ENCODE measurements around the gene DMXL1.

DMXL1 gene

DNA sequence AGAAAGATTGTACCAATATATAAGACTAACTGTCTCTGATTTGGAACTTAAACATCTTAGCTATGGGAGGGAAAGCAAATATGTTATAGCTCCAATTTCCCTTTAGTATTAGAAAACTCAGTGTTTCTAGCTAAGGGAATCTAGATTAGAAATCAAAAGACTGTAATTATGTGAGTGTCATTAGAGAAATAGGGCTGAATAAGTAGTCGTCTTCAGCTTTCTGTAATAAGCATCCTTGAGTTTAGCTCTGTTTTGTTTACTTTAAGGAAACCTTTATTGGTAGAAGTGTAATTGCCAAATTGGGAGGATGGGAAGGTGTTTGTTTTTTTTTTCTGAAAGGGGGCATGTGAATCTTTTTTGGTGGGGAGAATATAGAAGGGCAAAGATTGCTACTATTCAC is 5.2 kb downstream of the DMXL1 start:
- TF ChIP-seq, protein P1, sequence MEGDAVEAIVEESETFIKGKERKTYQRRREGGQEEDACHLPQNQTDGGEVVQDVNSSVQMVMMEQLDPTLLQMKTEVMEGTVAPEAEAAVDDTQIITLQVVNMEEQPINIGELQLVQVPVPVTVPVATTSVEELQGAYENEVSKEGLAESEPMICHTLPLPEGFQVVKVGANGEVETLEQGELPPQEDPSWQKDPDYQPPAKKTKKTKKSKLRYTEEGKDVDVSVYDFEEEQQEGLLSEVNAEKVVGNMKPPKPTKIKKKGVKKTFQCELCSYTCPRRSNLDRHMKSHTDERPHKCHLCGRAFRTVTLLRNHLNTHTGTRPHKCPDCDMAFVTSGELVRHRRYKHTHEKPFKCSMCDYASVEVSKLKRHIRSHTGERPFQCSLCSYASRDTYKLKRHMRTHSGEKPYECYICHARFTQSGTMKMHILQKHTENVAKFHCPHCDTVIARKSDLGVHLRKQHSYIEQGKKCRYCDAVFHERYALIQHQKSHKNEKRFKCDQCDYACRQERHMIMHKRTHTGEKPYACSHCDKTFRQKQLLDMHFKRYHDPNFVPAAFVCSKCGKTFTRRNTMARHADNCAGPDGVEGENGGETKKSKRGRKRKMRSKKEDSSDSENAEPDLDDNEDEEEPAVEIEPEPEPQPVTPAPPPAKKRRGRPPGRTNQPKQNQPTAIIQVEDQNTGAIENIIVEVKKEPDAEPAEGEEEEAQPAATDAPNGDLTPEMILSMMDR (conservative IDR thresholded peaks at IDR 0.05; ENCODE audit: low read depth, low read length) = no peak
- no peak overlapping the region for H3K4me3 ChIP-seq (ENCODE audit: low read depth, low read length)
- no peak for DNase-seq (ENCODE audit: low read depth)

DNA sequence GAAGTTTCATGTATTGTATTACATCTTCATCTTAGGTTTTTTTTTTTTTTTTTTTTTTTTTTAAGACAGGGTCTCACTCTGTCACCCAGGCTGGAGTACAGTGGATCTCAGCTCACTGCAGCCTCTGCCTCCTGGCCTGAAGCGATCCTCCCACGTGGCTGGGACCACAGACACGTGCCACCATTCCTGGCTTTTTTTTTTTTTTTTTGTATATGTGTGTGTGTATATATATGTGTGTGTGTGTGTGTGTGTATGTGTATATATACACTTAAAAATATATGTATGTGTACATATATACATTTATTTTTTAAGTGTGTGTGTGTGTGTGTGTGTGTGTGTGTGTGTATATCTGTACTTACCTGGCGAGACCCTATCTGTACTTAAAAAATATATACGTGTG is 6.6 kb downstream of the DMXL1 start:
- TF ChIP-seq, protein P1 (conservative IDR thresholded peaks at IDR 0.05; ENCODE audit: low read depth, low read length) = no peak
- no peak for DNase-seq (ENCODE audit: low read depth)
- H3K4me3 ChIP-seq (ENCODE audit: low read depth, low read length) = no peak overlapping the region

DNA sequence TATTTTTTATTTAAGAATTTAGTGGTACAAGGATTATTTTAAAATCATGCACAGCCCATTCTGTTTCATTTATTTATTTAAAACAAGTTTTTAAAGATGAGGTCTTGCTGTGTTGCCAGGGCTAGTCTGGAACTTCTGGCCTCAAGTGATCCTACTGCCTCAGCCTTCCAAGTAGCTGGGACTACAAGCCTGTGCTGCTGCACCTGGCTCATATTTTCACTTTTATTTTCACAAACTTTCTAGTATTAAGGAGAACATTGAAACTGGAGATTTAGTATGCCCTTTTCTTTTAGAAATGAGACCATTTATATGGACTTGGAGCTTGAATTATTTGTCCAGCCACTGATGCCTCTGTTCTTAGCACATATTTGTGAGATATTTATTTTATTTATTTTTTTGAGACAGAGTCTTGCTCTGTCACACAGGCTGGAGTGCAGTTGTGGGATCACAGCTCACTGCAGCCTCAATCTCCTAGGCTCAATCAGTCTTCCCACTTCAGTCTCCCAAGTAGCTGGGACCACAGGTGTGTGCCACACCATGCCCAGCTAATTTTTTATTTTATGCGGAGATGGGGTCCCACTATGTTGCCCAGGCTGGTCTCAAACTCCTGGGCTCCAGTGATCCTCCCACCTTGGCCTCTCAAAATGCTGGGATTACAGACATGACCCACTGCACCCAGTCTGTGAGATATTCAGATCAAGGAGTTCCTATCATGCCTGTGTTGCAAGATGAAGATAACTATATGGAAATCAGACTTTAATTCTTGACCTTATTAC is 7.4 kb downstream of the DMXL1 start:
- no peak overlapping the region for H3K4me3 ChIP-seq (ENCODE audit: low read depth, low read length)
- TF ChIP-seq, protein P1 (conservative IDR thresholded peaks at IDR 0.05; ENCODE audit: low read depth, low read length) = no peak
- DNase-seq (ENCODE audit: low read depth) = no peak

DNA sequence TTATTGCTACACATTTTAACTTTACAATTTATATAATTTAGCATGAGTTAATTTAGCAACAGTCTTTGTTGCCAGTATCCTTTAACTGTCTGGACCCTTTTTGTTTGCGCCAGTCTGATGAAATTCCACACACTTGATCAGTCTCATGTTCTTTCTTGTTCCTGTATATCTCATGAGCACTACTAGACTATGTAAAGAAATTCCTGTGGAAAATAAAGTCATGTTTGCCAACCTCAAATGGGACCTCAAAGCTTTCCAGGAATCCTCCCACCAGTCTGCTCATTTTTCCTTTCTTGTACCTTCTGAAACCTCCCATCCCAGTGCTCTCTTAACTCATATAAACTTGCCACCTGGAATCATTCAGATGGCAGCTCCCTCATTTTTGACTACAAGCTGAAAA is 8.0 kb downstream of the DMXL1 start:
- no peak overlapping the region for H3K4me3 ChIP-seq (ENCODE audit: low read depth, low read length)
- DNase-seq (ENCODE audit: low read depth) = peak; percentile 48
- TF ChIP-seq, protein P1 (conservative IDR thresholded peaks at IDR 0.05; ENCODE audit: low read depth, low read length) = no peak

DNA sequence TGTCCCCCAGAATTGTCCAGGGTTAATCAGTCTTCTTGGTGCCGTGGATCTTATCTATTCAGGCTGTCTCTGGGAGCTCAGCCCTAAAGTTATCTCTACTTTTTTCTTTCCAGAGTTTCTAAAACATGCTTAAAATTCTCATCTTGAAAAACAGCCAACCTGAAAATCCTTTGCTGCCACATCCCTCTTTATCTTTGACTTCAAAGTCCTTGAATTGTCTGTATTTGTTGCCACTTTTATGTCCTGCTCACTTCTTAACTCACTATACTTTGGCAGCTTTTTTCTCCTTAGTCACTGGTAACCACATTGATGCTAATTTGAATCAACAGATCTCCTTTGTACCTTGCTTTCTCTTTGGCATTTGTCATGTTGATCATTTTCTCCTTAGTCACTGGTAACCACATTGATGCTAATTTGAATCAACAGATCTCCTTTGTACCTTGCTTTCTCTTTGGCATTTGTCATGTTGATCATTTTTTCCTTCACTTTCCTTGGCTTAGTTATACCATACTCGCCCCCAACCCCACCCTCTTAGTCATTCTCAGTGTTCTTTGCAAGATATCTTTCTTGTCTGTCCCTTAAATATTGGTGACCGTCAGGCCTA is 8.5 kb downstream of the DMXL1 start:
- TF ChIP-seq, protein P1 (conservative IDR thresholded peaks at IDR 0.05; ENCODE audit: low read depth, low read length) = no peak
- no peak for DNase-seq (ENCODE audit: low read depth)
- no peak overlapping the region for H3K4me3 ChIP-seq (ENCODE audit: low read depth, low read length)

DNA sequence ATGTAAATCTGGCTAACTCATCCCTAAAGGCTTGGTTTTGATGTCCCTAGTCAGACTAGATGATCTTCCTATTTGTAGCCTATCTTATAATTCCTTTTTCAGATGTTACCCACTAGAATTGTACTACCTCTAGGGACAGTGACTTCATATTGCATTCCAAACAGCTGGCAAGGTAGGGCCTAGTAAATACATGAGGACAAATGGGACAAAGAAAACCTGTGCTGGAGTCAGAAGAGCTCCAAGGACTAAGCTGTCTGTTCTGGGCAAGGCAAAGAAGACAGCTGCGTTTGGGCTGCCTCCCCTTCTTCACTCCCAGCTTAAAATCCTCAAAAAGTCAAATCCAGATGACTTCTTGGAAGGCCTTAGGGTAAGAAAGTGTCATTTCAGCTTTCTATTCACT is 10.0 kb downstream of the DMXL1 start:
- no peak overlapping the region for H3K4me3 ChIP-seq (ENCODE audit: low read depth, low read length)
- TF ChIP-seq, protein P1 (conservative IDR thresholded peaks at IDR 0.05; ENCODE audit: low read depth, low read length) = no peak
- DNase-seq (ENCODE audit: low read depth) = no peak

DNA sequence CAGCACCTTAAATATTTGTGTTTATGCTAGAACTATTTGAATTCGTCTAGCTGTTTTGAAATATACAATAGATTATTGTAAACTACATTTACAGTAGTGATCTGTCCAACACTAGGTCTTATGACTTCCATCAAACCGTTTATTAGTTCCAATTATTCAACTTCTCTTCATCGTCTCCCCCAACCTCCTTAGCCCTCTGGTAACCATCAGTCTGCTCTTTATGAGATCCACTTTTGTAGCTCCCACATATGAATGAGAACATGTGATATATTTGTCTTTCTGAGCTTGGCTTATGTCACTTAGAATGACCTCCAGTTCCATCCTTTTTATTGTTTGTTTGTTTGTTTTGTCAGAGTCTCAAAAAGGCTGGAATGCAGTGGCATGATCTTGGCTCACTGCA is 11.8 kb downstream of the DMXL1 start:
- TF ChIP-seq, protein P1 (conservative IDR thresholded peaks at IDR 0.05; ENCODE audit: low read depth, low read length) = no peak
- H3K4me3 ChIP-seq (ENCODE audit: low read depth, low read length) = no peak overlapping the region
- DNase-seq (ENCODE audit: low read depth) = no peak
